ENCODE data around the gene NT5DC1.

DNA sequence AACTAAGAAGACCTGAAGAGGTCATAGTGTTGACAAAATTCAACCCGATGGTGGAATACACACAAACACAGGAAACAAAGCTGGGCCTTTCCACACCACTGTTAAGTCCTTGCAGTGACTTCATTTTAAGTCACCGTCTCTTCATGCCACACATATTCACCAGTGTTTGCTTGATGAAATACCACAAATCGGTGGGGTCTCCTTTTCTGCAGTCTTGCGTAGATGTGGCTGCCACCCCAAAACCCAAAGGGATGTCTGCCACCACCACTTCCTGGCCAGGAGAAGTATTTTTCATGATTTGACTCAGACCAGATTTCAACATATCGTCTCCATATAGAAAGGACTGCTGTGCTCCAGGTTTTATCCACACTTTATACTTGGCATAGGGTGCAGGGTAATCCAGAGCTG, 36.3 kb downstream of the NT5DC1 start:
- TF ChIP-seq, protein P1, sequence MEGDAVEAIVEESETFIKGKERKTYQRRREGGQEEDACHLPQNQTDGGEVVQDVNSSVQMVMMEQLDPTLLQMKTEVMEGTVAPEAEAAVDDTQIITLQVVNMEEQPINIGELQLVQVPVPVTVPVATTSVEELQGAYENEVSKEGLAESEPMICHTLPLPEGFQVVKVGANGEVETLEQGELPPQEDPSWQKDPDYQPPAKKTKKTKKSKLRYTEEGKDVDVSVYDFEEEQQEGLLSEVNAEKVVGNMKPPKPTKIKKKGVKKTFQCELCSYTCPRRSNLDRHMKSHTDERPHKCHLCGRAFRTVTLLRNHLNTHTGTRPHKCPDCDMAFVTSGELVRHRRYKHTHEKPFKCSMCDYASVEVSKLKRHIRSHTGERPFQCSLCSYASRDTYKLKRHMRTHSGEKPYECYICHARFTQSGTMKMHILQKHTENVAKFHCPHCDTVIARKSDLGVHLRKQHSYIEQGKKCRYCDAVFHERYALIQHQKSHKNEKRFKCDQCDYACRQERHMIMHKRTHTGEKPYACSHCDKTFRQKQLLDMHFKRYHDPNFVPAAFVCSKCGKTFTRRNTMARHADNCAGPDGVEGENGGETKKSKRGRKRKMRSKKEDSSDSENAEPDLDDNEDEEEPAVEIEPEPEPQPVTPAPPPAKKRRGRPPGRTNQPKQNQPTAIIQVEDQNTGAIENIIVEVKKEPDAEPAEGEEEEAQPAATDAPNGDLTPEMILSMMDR (conservative IDR thresholded peaks at IDR 0.05 in 1 of 2, IDR thresholded peaks at IDR 0.05 in 1 of 2; ENCODE audit: extremely low read depth in 1 of 2, insufficient read depth in 1 of 2, low read depth in 1 of 2, low read length in 2 of 2) = no peak
- TF ChIP-seq EZH2 (IDR thresholded peaks at IDR 0.05; ENCODE audit: borderline replicate concordance, low read length) = no peak

All from mammary epithelial cell (primary cell).